Adrenal gland (tissue), 12 donors: ENCODE results near the gene AMOTL2. TPM values are rescaled to one million over a fixed set of nuclear protein-coding genes. Genes with fewer than 3 reads are reported as not detected.

ENCODE experiments used
- DNase-seq, 7 donors: peaks; one replicate each; pipeline ENCODE4 v3.0.0-alpha.2; 2019 to 2020
- H3K27ac ChIP-seq, 5 donors: fragments of 200-600 bp; sonication (generic) in 4 of 5; 1 replicate in 3 of 5; 2 replicates in 2 of 5; pipeline versions ENCODE4 v1.5.1 to v1.8.0; 2016 to 2020; ENCODE audit warnings: mild to moderate bottlenecking in 1 of 5
- H3K27me3 ChIP-seq: fragments of 200-600 bp; 2 replicates; pipeline ENCODE4 v1.8.0; 2021
- H3K36me3 ChIP-seq, 2 donors: fragments of 200-600 bp; replicated peaks in 1 of 2; 1 replicate in 1 of 2; 2 replicates in 1 of 2; pipeline versions ENCODE4 v1.5.1 to v1.8.0; 2018 to 2022
- H3K4me1 ChIP-seq, 2 donors: fragments of 200-600 bp; replicated peaks in 1 of 2; 1 replicate in 1 of 2; 2 replicates in 1 of 2; pipeline versions ENCODE4 v1.5.1 to v1.8.0; 2018 to 2021
- H3K4me3 ChIP-seq, 4 donors: fragments of 200-600 bp; sonication (generic) in 3 of 4; one replicate each; pipeline ENCODE4 v1.5.1; 2016 to 2018
- H3K9me3 ChIP-seq, 3 donors: fragments of 200-600 bp; sonication (generic) in 1 of 3; replicated peaks in 1 of 3; 1 replicate in 2 of 3; 2 replicates in 1 of 3; pipeline versions ENCODE4 v1.5.1 to v1.8.0; 2016 to 2021
- POLR2A ChIP-seq, 2 donors: fragments of 450-650 bp; IDR thresholded peaks; one replicate each; pipeline ENCODE4 v1.6.1; 2017; ENCODE audit warnings: antibody characterized with exemption in 2 of 2, mild to moderate bottlenecking in 2 of 2, moderate library complexity in 1 of 2
- WGBS, 4 donors: extraction: QIAGEN DNeasy Blood & Tissue Kit in 2 of 4; methylation state at CpG; one replicate each; pipeline versions ENCODE4 v1.1.5 to v1.1.7; 2013 to 2017; 5-methylcytosine and 5-hydroxymethylcytosine counted together
- intact Hi-C, 2 donors: fragments of 100-400 bp; cut with DNase I; formaldehyde crosslinking; loops; one replicate each; pipeline versions ENCODE4 v1.14.1 to v1.15.0; 2022 to 2023
- polyA plus RNA-seq, 3 donors: library from polyadenylated mRNA; stranded (reverse); fragments of 200-250 nt in 2 of 3; fragments of 350-450 nt in 1 of 3; fragmentation: Illumina TruSeq in 1 of 3; extraction: RNeasy Lipid Tissue Mini Kit (QIAGEN cat#74804) in 1 of 3; gene quantifications; one replicate each; pipeline ENCODE4 v1.2.3, GENCODE V29; 2013 to 2014
- total RNA-seq, 9 donors: library from RNA; depleted of rRNA in 4 of 9; stranded (reverse); fragments of >200 nt in 4 of 9; fragments of 120-200 nt in 1 of 9; fragmentation: NEBNext Ultra II Directional in 1 of 9; extraction: Animal tissue kit (Norgen Biotek cat#: 25700) in 1 of 9; gene quantifications; one replicate each; pipeline versions ENCODE4 v1.1.0 to v1.2.4, GENCODE V29; 2013 to 2023
- TF ChIP-seq, protein P1 (sequence below), 6 experiments: fragments of 450-650 bp in 4 of 6; fragments of 200-600 bp in 2 of 6; sonication (generic) in 1 of 6; IDR thresholded peaks; 1 replicate in 5 of 6; 2 replicates in 1 of 6; pipeline versions ENCODE4 v1.5.1 to v1.8.0; 2016 to 2021; ENCODE audit warnings: antibody characterized with exemption in 6 of 6, mild to moderate bottlenecking in 2 of 6, moderate library complexity in 1 of 6
- donor health status: healthy with polysubstance abuse.
- donor health status: Bipolar disorder and iron deficiency.
- donor health status: DM: yes; HTN: yes; CAD: no.
- donor health status: DM: no; HTN: no; CAD: no.
- donor health status: DM: no; HTN: no; CAD: no.
- donor health status: DM: yes; HTN: yes; CAD: no.

The AMOTL2 gene
- total and polyA plus RNA-seq, 12 donors: 9.3 to 63.0 (median 29.7) TPM

DNA sequence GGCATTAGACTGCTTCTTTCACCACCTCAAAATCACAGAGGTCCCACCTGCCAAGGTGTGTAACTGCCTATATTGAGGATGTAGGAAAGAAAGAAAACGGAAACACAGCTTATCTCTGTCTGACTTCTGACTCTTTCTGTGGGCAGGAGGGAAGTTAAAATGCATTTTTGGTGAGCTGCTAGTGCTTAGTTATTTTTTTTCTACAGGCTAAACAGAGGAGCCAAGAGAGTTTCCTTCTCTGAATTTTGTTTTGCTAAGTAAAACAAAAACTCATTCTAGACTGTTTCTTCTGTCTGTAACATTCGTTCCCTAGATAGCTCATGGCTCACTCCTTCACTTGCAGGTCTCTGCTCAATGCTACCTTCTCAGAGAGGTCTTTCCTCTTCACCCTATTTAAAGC is 18.8 kb upstream of the AMOTL2 start:
- no peak for TF ChIP-seq POLR2A (IDR thresholded peaks at IDR 0.05)
- Histone ChIP-seq H3K4me3 (no peak overlapping the region), H3K27ac (peak overlapping the region in 1 of 5 donors; percentile 63), H3K36me3 (no peaks in the 10 kb centered on the region), H3K9me3 (no peaks in the 10 kb centered on the region), H3K4me1 (no peaks in the 10 kb centered on the region), H3K27me3 (peaks cover 10% of the 10 kb centered on the region)
- intact Hi-C loops: no loop called here
- DNase-seq: no peak
- WGBS, 4 donors: 40 to 53% (median 44%) methylated on average over 2 of the region's 2 CpGs

DNA sequence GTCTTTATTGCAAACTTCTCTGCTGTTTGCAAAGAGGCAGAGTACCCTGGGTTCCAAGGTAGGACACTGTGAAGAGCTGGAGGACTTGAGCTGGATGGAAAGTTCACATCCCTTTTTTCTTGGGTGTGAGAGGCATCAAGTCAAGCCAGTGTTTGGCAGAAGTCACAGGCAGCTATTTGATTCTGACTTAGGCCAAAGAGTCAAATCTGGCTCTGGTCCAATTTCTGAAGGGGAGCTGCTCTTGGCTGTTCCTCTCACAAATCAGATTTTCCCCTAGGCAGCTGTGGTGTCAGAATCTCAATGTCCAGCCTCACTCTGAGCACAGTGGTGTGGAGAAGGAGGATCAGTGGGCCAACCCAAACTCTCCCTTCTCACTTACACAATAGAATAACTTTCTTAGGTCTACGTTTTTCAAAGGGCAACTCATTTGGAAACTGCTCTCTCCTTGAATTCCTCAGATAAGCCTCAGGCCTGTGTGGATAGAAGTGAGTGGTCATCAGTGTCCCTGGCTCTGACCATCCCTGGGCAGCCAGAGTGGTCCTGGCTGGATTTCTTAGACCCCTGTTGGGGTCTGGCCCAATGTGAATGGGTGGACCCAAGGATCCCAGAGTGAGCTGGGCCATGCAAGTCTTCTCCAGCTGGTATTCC is 18.2 kb upstream of the AMOTL2 start:
- Histone ChIP-seq H3K36me3 (no peaks in the 10 kb centered on the region), H3K9me3 (no peaks in the 10 kb centered on the region), H3K4me3 (no peak overlapping the region), H3K27me3 (peaks cover 10% of the 10 kb centered on the region), H3K27ac (peak overlapping the region in 1 of 5 donors; percentile 63), H3K4me1 (no peaks in the 10 kb centered on the region)
- TF ChIP-seq, protein P1, sequence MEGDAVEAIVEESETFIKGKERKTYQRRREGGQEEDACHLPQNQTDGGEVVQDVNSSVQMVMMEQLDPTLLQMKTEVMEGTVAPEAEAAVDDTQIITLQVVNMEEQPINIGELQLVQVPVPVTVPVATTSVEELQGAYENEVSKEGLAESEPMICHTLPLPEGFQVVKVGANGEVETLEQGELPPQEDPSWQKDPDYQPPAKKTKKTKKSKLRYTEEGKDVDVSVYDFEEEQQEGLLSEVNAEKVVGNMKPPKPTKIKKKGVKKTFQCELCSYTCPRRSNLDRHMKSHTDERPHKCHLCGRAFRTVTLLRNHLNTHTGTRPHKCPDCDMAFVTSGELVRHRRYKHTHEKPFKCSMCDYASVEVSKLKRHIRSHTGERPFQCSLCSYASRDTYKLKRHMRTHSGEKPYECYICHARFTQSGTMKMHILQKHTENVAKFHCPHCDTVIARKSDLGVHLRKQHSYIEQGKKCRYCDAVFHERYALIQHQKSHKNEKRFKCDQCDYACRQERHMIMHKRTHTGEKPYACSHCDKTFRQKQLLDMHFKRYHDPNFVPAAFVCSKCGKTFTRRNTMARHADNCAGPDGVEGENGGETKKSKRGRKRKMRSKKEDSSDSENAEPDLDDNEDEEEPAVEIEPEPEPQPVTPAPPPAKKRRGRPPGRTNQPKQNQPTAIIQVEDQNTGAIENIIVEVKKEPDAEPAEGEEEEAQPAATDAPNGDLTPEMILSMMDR (IDR thresholded peaks at IDR 0.05): no peak
- no peak for TF ChIP-seq POLR2A (IDR thresholded peaks at IDR 0.05)
- DNase-seq: peak in 2 of 7 donors; percentile 22 to 59
- WGBS, 4 donors: 14 to 57% (median 32%) methylated on average over 1 of the region's 1 CpG
- intact Hi-C loops: no loop called here

DNA sequence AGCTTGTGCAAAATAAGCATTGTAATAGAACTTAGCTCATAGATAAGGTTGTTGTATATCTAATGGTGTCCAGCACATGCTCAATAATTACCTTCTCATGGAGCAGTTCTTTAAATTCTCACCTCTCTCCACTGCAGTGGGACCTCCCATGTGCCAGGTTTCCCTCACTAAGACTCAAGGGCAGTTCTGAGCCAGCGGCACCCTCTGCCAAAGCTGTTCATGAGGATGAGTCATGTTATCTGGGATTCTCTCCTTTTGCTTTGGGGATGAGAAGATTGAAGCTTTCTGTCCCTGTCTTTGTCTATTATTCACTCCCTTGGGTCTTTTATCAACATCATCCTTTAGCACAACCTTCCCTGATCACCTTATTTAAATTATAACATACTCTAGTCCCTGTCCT is 15.6 kb upstream of the AMOTL2 start:
- WGBS, 4 donors: 57 to 78% (median 62%) methylated on average over 1 of the region's 1 CpG
- H3K27ac ChIP-seq: no peak overlapping the region
- peak in 1 of 7 donors; percentile 17 for DNase-seq
- intact Hi-C loops: loop anchor here in 1 of 2 donors (5.0 kb wide), 1 partner anchor 188 kb away; no protein-coding TSS in a partner anchor
- H3K27me3 ChIP-seq: peaks cover 10% of the 10 kb centered on the region
- H3K4me3 ChIP-seq: no peak overlapping the region
- TF ChIP-seq POLR2A (IDR thresholded peaks at IDR 0.05): no peak
- TF ChIP-seq, protein P1 (IDR thresholded peaks at IDR 0.05): no peak
- no peaks in the 10 kb centered on the region for H3K9me3 ChIP-seq
- no peaks in the 10 kb centered on the region for H3K36me3 ChIP-seq
- no peaks in the 10 kb centered on the region for H3K4me1 ChIP-seq

DNA sequence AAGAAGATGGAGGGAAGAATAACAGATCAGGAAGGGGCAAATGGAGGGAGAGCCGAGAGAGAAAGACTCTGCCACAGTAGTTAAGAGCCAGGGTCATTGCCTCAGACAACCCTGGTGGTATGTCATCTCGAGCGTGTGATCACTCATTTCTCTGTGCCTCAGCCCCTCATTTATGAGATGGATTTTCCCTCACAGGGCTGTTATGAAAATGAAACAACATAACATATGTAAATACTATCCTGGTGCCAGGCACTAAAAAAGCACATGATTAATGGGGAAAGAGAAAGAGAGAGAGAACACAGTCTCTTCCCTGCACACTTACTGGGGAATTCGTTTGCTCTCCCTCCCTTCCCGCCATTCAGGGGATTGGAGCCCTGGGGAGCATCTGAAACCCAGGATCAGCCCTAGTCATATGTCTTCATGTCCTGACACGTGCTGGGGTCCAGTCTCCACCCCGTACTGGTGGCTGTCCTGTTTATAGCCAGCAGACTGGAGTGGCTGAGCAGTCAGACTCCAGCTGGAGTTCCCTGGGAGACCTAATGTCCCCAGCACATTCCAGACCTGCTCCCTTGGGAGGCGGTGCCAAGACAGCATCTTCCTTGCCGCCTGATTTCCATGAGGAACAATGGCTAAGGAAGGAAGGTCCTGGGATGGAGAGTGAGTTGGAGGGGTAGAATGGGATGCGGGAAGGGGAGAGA is 14.7 kb upstream of the AMOTL2 start:
- Histone ChIP-seq H3K27ac (no peak overlapping the region), H3K36me3 (no peaks in the 10 kb centered on the region), H3K4me1 (no peaks in the 10 kb centered on the region), H3K27me3 (peaks cover 10% of the 10 kb centered on the region), H3K9me3 (no peaks in the 10 kb centered on the region), H3K4me3 (no peak overlapping the region)
- intact Hi-C loops: loop anchor here in 1 of 2 donors (5.0 kb wide), 1 partner anchor 187 kb away; no protein-coding TSS in a partner anchor
- TF ChIP-seq, protein P1 (IDR thresholded peaks at IDR 0.05): no peak
- no peak for TF ChIP-seq POLR2A (IDR thresholded peaks at IDR 0.05)
- DNase-seq: peak in 1 of 7 donors; percentile 50
- WGBS, 4 donors: 48 to 69% (median 67%) methylated on average over 8 to 10 of the region's 10 CpGs
